Liver (tissue), 9 donors: ENCODE measurements around the gene CACNA1D. TPM values are rescaled to one million over a fixed set of nuclear protein-coding genes. Genes with fewer than 3 reads are reported as not detected.

Experiments used
- DNase-seq: peaks from one replicate; pipeline ENCODE4 v3.0.0-alpha.2; 2017; ENCODE audit warnings: low spot score
- H3K27ac ChIP-seq, 2 donors: one replicate each; pipeline ENCODE4 v1.7.0; 2013; ENCODE audit warnings: inconsistent platforms in 2 of 2, low read length in 2 of 2, control low read depth in 1 of 2, low read depth in 1 of 2, mild to moderate bottlenecking in 1 of 2
- H3K27me3 ChIP-seq, 4 donors: one replicate each; pipeline versions ENCODE4 v1.6.1 to v1.7.0; 2013; ENCODE audit warnings: low read length in 3 of 4, inconsistent platforms in 1 of 4, mild to moderate bottlenecking in 1 of 4, moderate library complexity in 1 of 4; ENCODE audit not compliant: control insufficient read depth in 4 of 4, insufficient read depth in 4 of 4
- H3K36me3 ChIP-seq, 4 donors: one replicate each; pipeline versions ENCODE4 v1.6.1 to v1.7.0; 2013; ENCODE audit warnings: low read length in 3 of 4, mild to moderate bottlenecking in 3 of 4, low read depth in 1 of 4, moderate library complexity in 1 of 4; ENCODE audit not compliant: control insufficient read depth in 4 of 4, insufficient read depth in 3 of 4
- H3K4me1 ChIP-seq, 4 donors: one replicate each; pipeline versions ENCODE4 v1.6.1 to v1.7.0; 2013; ENCODE audit warnings: low read length in 3 of 4, mild to moderate bottlenecking in 3 of 4, moderate library complexity in 1 of 4; ENCODE audit not compliant: control insufficient read depth in 4 of 4, insufficient read depth in 4 of 4
- H3K4me3 ChIP-seq, 3 donors: one replicate each; pipeline versions ENCODE4 v1.6.1 to v1.7.0; 2013; ENCODE audit warnings: low read length in 3 of 3, control low read depth in 1 of 3, low read depth in 1 of 3, mild to moderate bottlenecking in 1 of 3
- H3K9ac ChIP-seq, 2 donors: one replicate each; pipeline ENCODE4 v1.7.0; 2013; ENCODE audit warnings: low read length in 2 of 2, mild to moderate bottlenecking in 2 of 2, moderate library complexity in 2 of 2, control low read depth in 1 of 2, low read depth in 1 of 2
- H3K9me3 ChIP-seq, 4 donors: one replicate each; pipeline versions ENCODE4 v1.6.1 to v1.7.0; 2013; ENCODE audit warnings: low read length in 3 of 4; ENCODE audit not compliant: control insufficient read depth in 4 of 4
- ATF3 ChIP-seq: IDR thresholded peaks from 2 replicates; pipeline ENCODE4 v1.6.1; 2016; ENCODE audit warnings: antibody characterized with exemption
- CTCF ChIP-seq: fragments of 150-350 bp; IDR thresholded peaks from 2 replicates; pipeline ENCODE4 v1.5.1; 2017; ENCODE audit warnings: improper control_type of control experiment, low read depth, low read length; ENCODE audit not compliant: missing input control
- EGR1 ChIP-seq, 2 donors: IDR thresholded peaks; 2 replicates each; pipeline ENCODE4 v1.6.1; 2016 to 2018; ENCODE audit warnings: antibody characterized with exemption in 2 of 2, low read depth in 2 of 2
- FOXA1 ChIP-seq: IDR thresholded peaks from 2 replicates; pipeline ENCODE4 v1.6.1; 2016; ENCODE audit warnings: antibody characterized with exemption
- FOXA2 ChIP-seq: IDR thresholded peaks from 2 replicates; pipeline ENCODE4 v1.6.1; 2016; ENCODE audit warnings: antibody characterized with exemption
- HNF4A ChIP-seq, 2 donors: conservative IDR thresholded peaks; 2 replicates each; pipeline ENCODE4 v1.6.1; 2016; ENCODE audit warnings: antibody characterized with exemption in 2 of 2, mild to moderate bottlenecking in 2 of 2
- HNF4G ChIP-seq: IDR thresholded peaks from 2 replicates; pipeline ENCODE4 v1.6.1; 2016; ENCODE audit warnings: antibody characterized with exemption
- JUND ChIP-seq, 2 donors: IDR thresholded peaks; 2 replicates each; pipeline ENCODE4 v1.6.1; 2016; ENCODE audit warnings: antibody characterized with exemption in 2 of 2
- MAX ChIP-seq: IDR thresholded peaks from 2 replicates; pipeline ENCODE4 v1.6.1; 2016; ENCODE audit warnings: antibody characterized with exemption
- NR2F2 ChIP-seq: IDR thresholded peaks from 2 replicates; pipeline ENCODE4 v1.6.1; 2016; ENCODE audit warnings: antibody characterized with exemption
- RAD21 ChIP-seq, 2 donors: IDR thresholded peaks; 2 replicates each; pipeline ENCODE4 v1.6.1; 2016; ENCODE audit warnings: antibody characterized with exemption in 2 of 2, mild to moderate bottlenecking in 2 of 2
- REST ChIP-seq: IDR thresholded peaks from 2 replicates; pipeline ENCODE4 v1.6.1; 2016; ENCODE audit warnings: antibody characterized with exemption, mild to moderate bottlenecking
- RXRA ChIP-seq, 2 donors: IDR thresholded peaks; 2 replicates each; pipeline ENCODE4 v1.6.1; 2017 to 2018; ENCODE audit warnings: antibody characterized with exemption in 2 of 2, mild to moderate bottlenecking in 1 of 2
- SP1 ChIP-seq: IDR thresholded peaks from 2 replicates; pipeline ENCODE4 v1.6.1; 2018; ENCODE audit warnings: antibody characterized with exemption, mild to moderate bottlenecking
- YY1 ChIP-seq: IDR thresholded peaks from 2 replicates; pipeline ENCODE4 v1.6.1; 2016; ENCODE audit warnings: antibody characterized with exemption, mild to moderate bottlenecking
- ZBTB33 ChIP-seq: IDR thresholded peaks from 2 replicates; pipeline ENCODE4 v1.6.1; 2016; ENCODE audit warnings: antibody characterized with exemption
- WGBS: extraction: QIAGEN DNeasy Blood & Tissue Kit; methylation state at CpG from one replicate; pipeline ENCODE4 v1.1.7; 2013; 5-methylcytosine and 5-hydroxymethylcytosine counted together
- polyA plus RNA-seq, 2 donors: library from polyadenylated mRNA; stranded (reverse) in 1 of 2; unstranded in 1 of 2; fragments of 200-250 nt in 1 of 2; fragments of >200 nt in 1 of 2; fragmentation: Nextera tagmentation in 1 of 2; extraction: Ambion mirVana in 1 of 2; gene quantifications; one replicate each; pipeline versions ENCODE4 v1.2.1 to v1.2.3, GENCODE V29; 2013 to 2015
- total RNA-seq, 2 donors: library from RNA; depleted of rRNA; stranded (reverse); fragments of >200 nt; gene quantifications; one replicate each; pipeline ENCODE4 v1.2.3, GENCODE V29; 2014
- donor health status: healthy.
- donor health status: healthy.
- donor health status: healthy.
- donor health status: healthy.
- donor health status: healthy.

Gene CACNA1D
- total and polyA plus RNA-seq, 4 donors: 1.8 to 18.9 (median 3.4) TPM

- no peaks in the 10 kb centered on the region for H3K9me3 ChIP-seq
- no peak for TF ChIP-seq REST
- H3K9ac ChIP-seq: no peak overlapping the region
- no peaks in the 10 kb centered on the region for H3K36me3 ChIP-seq
- 93% methylated on average over 7 of the region's 7 CpGs for WGBS
- no peak overlapping the region for H3K27ac ChIP-seq
- no peak for DNase-seq
- no peaks in the 10 kb centered on the region for H3K27me3 ChIP-seq
- no peak overlapping the region for H3K4me3 ChIP-seq
- no peaks in the 10 kb centered on the region for H3K4me1 ChIP-seq
Measured at GRCh38 chr3:53592862-53593261, 98.5 kb downstream of the CACNA1D start.

- 73% methylated on average over 4 of the region's 4 CpGs for WGBS
- no peak for DNase-seq
Measured at GRCh38 chr3:53593611-53594010, 99.2 kb downstream of the CACNA1D start.

More at GRCh38 chr3:53593611-53594010, 99.2 kb downstream of the CACNA1D start:
- Histone ChIP-seq H3K9ac (no peak overlapping the region), H3K36me3 (no peaks in the 10 kb centered on the region), H3K4me3 (no peak overlapping the region), H3K9me3 (no peaks in the 10 kb centered on the region), H3K27ac (no peak overlapping the region), H3K4me1 (no peaks in the 10 kb centered on the region), H3K27me3 (no peaks in the 10 kb centered on the region)
- no peak for TF ChIP-seq ATF3
- TF ChIP-seq SP1: no peak
- no peak for TF ChIP-seq HNF4G
- no peak for TF ChIP-seq MAX
- TF ChIP-seq ZBTB33: no peak
- no peak for TF ChIP-seq RXRA (IDR thresholded peaks at IDR 0.05)
- no peak for TF ChIP-seq NR2F2
- TF ChIP-seq CTCF: no peak
- no peak for TF ChIP-seq JUND (IDR thresholded peaks at IDR 0.05)
- no peak for TF ChIP-seq REST
- no peak for TF ChIP-seq RAD21 (IDR thresholded peaks at IDR 0.05)
- TF ChIP-seq FOXA1: no peak
- no peak for TF ChIP-seq EGR1 (IDR thresholded peaks at IDR 0.05; ENCODE audit: low read depth in 2 of 2)
- TF ChIP-seq YY1: no peak
- no peak for TF ChIP-seq FOXA2
- no peak for TF ChIP-seq HNF4A (conservative IDR thresholded peaks at IDR 0.05)
